HepG2 (cell line): ENCODE data around the gene COL18A1. TPM values are rescaled to one million over a fixed set of nuclear protein-coding genes. Genes with fewer than 3 reads are reported as not detected.

Experiments used
- ATAC-seq: fragments of 200-7000 bp; cut with Tn5 transposase; 3 replicates; pipeline ENCODE4 v1.9.1; 2020; ENCODE audit warnings: mild to moderate bottlenecking, moderate library complexity
- BruUV-seq: library from RNA; stranded (reverse); fragments of 400-500 nt; replicated peaks from 2 replicates; lab custom pipeline; 2021; lab: Mats Ljungman, UMichigan
- CTCF ChIA-PET: fragments of 300-600 bp; formaldehyde crosslinking; extraction: SDS; loops from one replicate; lab custom pipeline; 2021; ENCODE audit warnings: low total read pairs, inconsistent platforms, low intra/inter-chr PET ratio; lab: Yijun Ruan, JAX
- POLR2A ChIA-PET: fragments of 350-600 bp; sonication (Branson Sonifier 250); formaldehyde crosslinking; loops from one replicate; lab custom pipeline; 2020; ENCODE audit warnings: antibody characterized with exemption, inconsistent platforms; lab: Yijun Ruan, JAX
- DNase-seq: peaks from one replicate; pipeline ENCODE4 v3.0.0-alpha.2; 2015; ENCODE audit warnings: low spot score
- FAIRE-seq: peaks from 3 replicates; lab custom pipeline; 2011; peaks lifted over from hg19 to GRCh38; lab: Jason Lieb, UNC
- H2AFZ ChIP-seq: one replicate; pipeline ENCODE4 v1.6.1; 2011; ENCODE audit warnings: low read length, inconsistent platforms
- H3K27ac ChIP-seq: fragments of 300-600 bp; 3 replicates; pipeline ENCODE4 v1.8.0; 2011; ENCODE audit warnings: mixed run types, mild to moderate bottlenecking, mixed read lengths, low read length, inconsistent platforms; ENCODE audit not compliant: insufficient read depth; ENCODE audit errors: extremely low read length
- H3K27me3 ChIP-seq, 2 experiments: fragments of 200-600 bp in 1 of 2; 2 replicates in 1 of 2; 3 replicates in 1 of 2; pipeline versions ENCODE4 v1.6.0 to v1.8.0; 2011; ENCODE audit warnings: low read length in 2 of 2, mild to moderate bottlenecking in 2 of 2, moderate library complexity in 2 of 2, inconsistent platforms in 1 of 2; ENCODE audit not compliant: insufficient read depth in 2 of 2, control insufficient read depth in 1 of 2
- H3K36me3 ChIP-seq, 2 experiments: fragments of 200-600 bp in 1 of 2; replicated peaks in 1 of 2; 2 replicates in 1 of 2; 3 replicates in 1 of 2; pipeline versions ENCODE4 v1.5.1 to v1.8.0; 2011; ENCODE audit warnings: low read length in 2 of 2, inconsistent platforms in 1 of 2; ENCODE audit not compliant: insufficient read depth in 2 of 2, control insufficient read depth in 1 of 2
- H3K4me1 ChIP-seq: 2 replicates; pipeline ENCODE4 v1.5.1; 2012; ENCODE audit warnings: low read length, inconsistent platforms; ENCODE audit not compliant: insufficient read depth
- H3K4me2 ChIP-seq: 2 replicates; pipeline ENCODE4 v1.6.0; 2011; ENCODE audit warnings: low read depth, low read length, inconsistent platforms
- H3K4me3 ChIP-seq, 3 experiments: fragments of 200-600 bp in 1 of 3; sonication (generic), shearing (Covaris generic) in 1 of 3; replicated peaks in 1 of 3; 2 replicates each; pipeline ENCODE4 v1.5.1; 2011 to 2016; ENCODE audit warnings: low read length in 3 of 3, inconsistent platforms in 2 of 3, low read depth in 2 of 3, mild to moderate bottlenecking in 2 of 3, control low read depth in 1 of 3, mixed read lengths in 1 of 3; ENCODE audit not compliant: insufficient read depth in 1 of 3
- H3K79me2 ChIP-seq: one replicate; pipeline ENCODE4 v1.6.1; 2011; ENCODE audit warnings: low read length, inconsistent platforms; ENCODE audit not compliant: insufficient read depth
- H3K9ac ChIP-seq: 2 replicates; pipeline ENCODE4 v1.6.0; 2011; ENCODE audit warnings: mild to moderate bottlenecking, low read depth, low read length, inconsistent platforms; ENCODE audit not compliant: insufficient read depth
- H3K9me3 ChIP-seq: 2 replicates; pipeline ENCODE4 v1.5.1; 2012; ENCODE audit warnings: mild to moderate bottlenecking, low read length
- H4K20me1 ChIP-seq: 2 replicates; pipeline ENCODE4 v1.6.0; 2011; ENCODE audit warnings: inconsistent platforms, mild to moderate bottlenecking, low read length, moderate library complexity; ENCODE audit not compliant: insufficient read depth
- AGO2 ChIP-seq: fragments of 200-400 bp; formaldehyde crosslinking; optimal IDR thresholded peaks from 2 replicates; pipeline ENCODE3; 2017; ENCODE audit warnings: mild to moderate bottlenecking, low read depth, low read length, moderate library complexity
- HHEX ChIP-seq: IDR thresholded peaks from 2 replicates; pipeline ENCODE4 v1.6.1; 2016; ENCODE audit warnings: control low read depth
- JUN ChIP-seq: sonication (generic); formaldehyde crosslinking; IDR thresholded peaks from 2 replicates; pipeline ENCODE4 v1.4.0; 2020; ENCODE audit warnings: mild to moderate bottlenecking, missing genetic modification reagents
- KLF13 ChIP-seq: sonication (generic); formaldehyde crosslinking; IDR thresholded peaks from 2 replicates; pipeline ENCODE4 v1.4.0; 2020; ENCODE audit warnings: mild to moderate bottlenecking, missing genetic modification reagents
- MED1 ChIP-seq: sonication (generic); formaldehyde crosslinking; IDR thresholded peaks from 2 replicates; pipeline ENCODE4 v1.4.0; 2020; ENCODE audit warnings: missing genetic modification reagents
- NCOR1 ChIP-seq: fragments of 200-600 bp; sonication (generic); IDR thresholded peaks from 2 replicates; pipeline ENCODE4 v1.7.0; 2017; ENCODE audit warnings: antibody characterized with exemption, low read length, borderline replicate concordance
- PHF8 ChIP-seq: sonication (generic); formaldehyde crosslinking; IDR thresholded peaks from 2 replicates; pipeline ENCODE4 v1.5.0; 2020; ENCODE audit warnings: missing genetic modification reagents
- SAFB2 ChIP-seq: sonication (generic); formaldehyde crosslinking; IDR thresholded peaks from 2 replicates; pipeline ENCODE4 v1.5.1; 2020; ENCODE audit warnings: missing genetic modification reagents, low read depth, mild to moderate bottlenecking, borderline replicate concordance
- SALL1 ChIP-seq: sonication (generic); formaldehyde crosslinking; IDR thresholded peaks from 2 replicates; pipeline ENCODE4 v1.8.0; 2022; ENCODE audit warnings: mild to moderate bottlenecking, missing genetic modification reagents
- ZBTB14 ChIP-seq: sonication (generic); formaldehyde crosslinking; IDR thresholded peaks from 2 replicates; pipeline ENCODE4 v1.4.0; 2020; ENCODE audit warnings: missing genetic modification reagents
- ZNF282 ChIP-seq: fragments of 450-650 bp; IDR thresholded peaks from 2 replicates; pipeline ENCODE4 v1.6.1; 2018; ENCODE audit not compliant: partially characterized antibody
- WGBS: methylation state at CpG from one replicate; pipeline ENCODE4 v1.1.6; 2017; ENCODE audit warnings: low lambda C conversion rate; 5-methylcytosine and 5-hydroxymethylcytosine counted together
- in situ Hi-C: cut with HindIII; loops from 2 replicates; pipeline ENCODE4 v1.10.0; 2017; ENCODE audit warnings: low pct_unique_long_range_greater_than_20kb; ENCODE audit not compliant: extremely low pct_ligation_motif_present
- intact Hi-C: fragments of 100-400 bp; cut with micrococcal nuclease; formaldehyde crosslinking; loops from one replicate; pipeline ENCODE4 v1.10.0; 2022; ENCODE audit not compliant: unreplicated experiment
- polyA plus RNA-seq, 8 experiments: library from polyadenylated mRNA; depleted of rRNA in 3 of 8; stranded (reverse) in 7 of 8; unstranded in 1 of 8; fragments of >200 nt; fragmentation: Illumina TruSeq in 4 of 8; extraction: Trizol in 4 of 8; gene quantifications; 2 replicates each; pipeline versions ENCODE4 v1.2.1 to v1.2.3, GENCODE V29; 2011 to 2016; ENCODE audit warnings: low read depth in 4 of 8, missing spikeins in 1 of 8, mixed read lengths in 1 of 8; ENCODE audit not compliant: insufficient read depth in 1 of 8
- total RNA-seq, 5 experiments: library from RNA; depleted of rRNA; stranded (reverse); fragments of >200 nt; fragmentation: Illumina TruSeq; extraction: Trizol; gene quantifications; 2 replicates each; pipeline ENCODE4 v1.2.3, GENCODE V29; 2016; ENCODE audit warnings: low read depth in 1 of 5
- TF ChIP-seq, protein P1 (sequence below): sonication (generic); formaldehyde crosslinking; IDR thresholded peaks from 2 replicates; pipeline ENCODE4 v1.5.0; 2020; ENCODE audit warnings: mild to moderate bottlenecking, missing genetic modification reagents, moderate library complexity

The COL18A1 gene
- total and polyA plus RNA-seq, 2 of the 13 experiments (the other 11 are each of a cell fraction or from before 2014, with no cell fraction given), result 79.0 to 102 TPM

DNA sequence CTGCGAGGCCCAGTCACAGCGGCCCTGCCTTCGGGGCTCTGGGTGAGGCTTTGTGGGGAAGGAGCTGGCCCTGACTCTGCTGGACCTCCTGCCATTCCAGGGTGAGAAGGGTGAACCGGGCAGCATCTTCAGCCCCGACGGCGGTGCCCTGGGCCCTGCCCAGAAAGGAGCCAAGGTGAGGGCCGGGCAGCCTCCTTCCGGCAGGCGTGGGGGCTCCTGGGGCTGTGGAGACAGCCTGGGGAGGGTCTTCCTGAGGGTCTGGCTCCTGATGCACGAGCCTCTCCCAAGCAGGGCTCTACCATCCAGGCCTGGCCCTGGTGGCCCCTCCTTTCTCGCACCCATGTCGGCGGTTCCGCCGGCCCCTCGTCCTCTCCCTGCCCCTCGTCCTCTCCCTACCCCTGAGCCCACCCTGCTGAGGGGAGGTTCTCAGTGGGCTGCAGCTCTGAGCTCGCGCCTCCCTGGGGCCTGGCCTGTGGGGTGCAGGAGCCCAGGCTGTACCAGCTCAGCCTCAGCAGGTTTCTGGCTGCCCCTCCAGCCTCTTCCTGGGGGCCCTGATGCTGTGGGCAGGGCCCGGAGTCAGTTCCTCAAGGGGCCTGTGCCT, 88.5 kb downstream of the COL18A1 start:
- no peak overlapping the region for H3K27ac ChIP-seq
- no peaks in the 10 kb centered on the region for H3K79me2 ChIP-seq
- H3K27me3 ChIP-seq, result no peaks in the 10 kb centered on the region
- ChIA-PET POLR2A (no interaction called here), CTCF (no interaction called here)
- in situ Hi-C loops, result no loop called here
- no peak for DNase-seq
- H3K9ac ChIP-seq, result no peak overlapping the region
- H4K20me1 ChIP-seq, result no peaks in the 10 kb centered on the region
- peaks cover 15 to 33% of the 10 kb centered on the region in 2 experiments for H3K36me3 ChIP-seq
- 92% methylated on average over 5 of the region's 21 CpGs for WGBS
- TF ChIP-seq SALL1 (CRISPR knock-in tag), result no peak
- TF ChIP-seq AGO2, result peak; percentile 16
- intact Hi-C loops, result no loop called here
- FAIRE-seq, result no peak
- no peak overlapping the region for H2AFZ ChIP-seq
- no peak for ATAC-seq
- H3K9me3 ChIP-seq, result no peaks in the 10 kb centered on the region
- no peak overlapping the region for H3K4me3 ChIP-seq
- no peak overlapping the region for H3K4me2 ChIP-seq
- no TSS peak for BruUV-seq
- no peaks in the 10 kb centered on the region; the same call in 1 of the 2 replicates for H3K4me1 ChIP-seq

- no peaks in the 10 kb centered on the region for H4K20me1 ChIP-seq
- peaks cover 17 to 35% of the 10 kb centered on the region in 2 experiments for H3K36me3 ChIP-seq
- POLR2A ChIA-PET, result interaction anchor here (1.4 kb wide), 1 partner anchor 31 kb away, joined by 3 read pairs; no protein-coding TSS in a partner anchor
- no peak overlapping the region for H2AFZ ChIP-seq
- intact Hi-C loops (no loop called here), in situ Hi-C loops (no loop called here)
- no peaks in the 10 kb centered on the region for H3K27me3 ChIP-seq
- DNase-seq (no peak), ATAC-seq (no peak), FAIRE-seq (no peak)
- H3K27ac ChIP-seq, result no peak overlapping the region
- H3K79me2 ChIP-seq, result no peaks in the 10 kb centered on the region
- H3K4me3 ChIP-seq, result no peak overlapping the region
- CTCF ChIA-PET, result no interaction called here
- H3K9ac ChIP-seq, result no peak overlapping the region
- WGBS, result 98% methylated on average over 14 of the region's 27 CpGs
- no peaks in the 10 kb centered on the region for H3K9me3 ChIP-seq
- H3K4me2 ChIP-seq, result no peak overlapping the region
- no peaks in the 10 kb centered on the region for H3K4me1 ChIP-seq
- no TSS peak for BruUV-seq
- TF ChIP-seq HHEX (no peak), ZNF282 (no peak), PHF8 (CRISPR knock-in tag) (no peak), KLF13 (no peak), JUN (no peak), NCOR1 (no peak), ZBTB14 (no peak), MED1 (CRISPR knock-in tag) (no peak), SAFB2 (no peak)
- TF ChIP-seq, protein P1, sequence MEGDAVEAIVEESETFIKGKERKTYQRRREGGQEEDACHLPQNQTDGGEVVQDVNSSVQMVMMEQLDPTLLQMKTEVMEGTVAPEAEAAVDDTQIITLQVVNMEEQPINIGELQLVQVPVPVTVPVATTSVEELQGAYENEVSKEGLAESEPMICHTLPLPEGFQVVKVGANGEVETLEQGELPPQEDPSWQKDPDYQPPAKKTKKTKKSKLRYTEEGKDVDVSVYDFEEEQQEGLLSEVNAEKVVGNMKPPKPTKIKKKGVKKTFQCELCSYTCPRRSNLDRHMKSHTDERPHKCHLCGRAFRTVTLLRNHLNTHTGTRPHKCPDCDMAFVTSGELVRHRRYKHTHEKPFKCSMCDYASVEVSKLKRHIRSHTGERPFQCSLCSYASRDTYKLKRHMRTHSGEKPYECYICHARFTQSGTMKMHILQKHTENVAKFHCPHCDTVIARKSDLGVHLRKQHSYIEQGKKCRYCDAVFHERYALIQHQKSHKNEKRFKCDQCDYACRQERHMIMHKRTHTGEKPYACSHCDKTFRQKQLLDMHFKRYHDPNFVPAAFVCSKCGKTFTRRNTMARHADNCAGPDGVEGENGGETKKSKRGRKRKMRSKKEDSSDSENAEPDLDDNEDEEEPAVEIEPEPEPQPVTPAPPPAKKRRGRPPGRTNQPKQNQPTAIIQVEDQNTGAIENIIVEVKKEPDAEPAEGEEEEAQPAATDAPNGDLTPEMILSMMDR, result no peak
Measured at GRCh38 chr21:45494135-45494850, 89.3 kb downstream of the COL18A1 start.
